IMR-90 (cell line): ENCODE measurements around the gene PADI6. TPM values are rescaled to one million over a fixed set of nuclear protein-coding genes. Genes with fewer than 3 reads are reported as not detected.

Experiments used
- ATAC-seq: fragments of 200-7000 bp; cut with Tn5 transposase; 2 replicates; pipeline ENCODE4 v1.9.1; 2020; ENCODE audit warnings: low read depth, mild to moderate bottlenecking, moderate library complexity
- BruUV-seq: library from RNA; stranded (reverse); fragments of 400-500 nt; replicated peaks from 2 replicates; lab custom pipeline; 2021; lab: Mats Ljungman, UMichigan
- CTCF ChIA-PET: fragments of 300-600 bp; formaldehyde crosslinking; extraction: SDS; loops from one replicate; lab custom pipeline; 2021; ENCODE audit warnings: antibody characterized with exemption; lab: Yijun Ruan, JAX
- POLR2A ChIA-PET: fragments of 300-600 bp; sonication (Branson Sonifier 250); formaldehyde crosslinking; loops from one replicate; lab custom pipeline; 2022; ENCODE audit warnings: antibody characterized with exemption; ENCODE audit not compliant: unreplicated experiment; lab: Charles Lee
- DNase-seq: peaks from one replicate; pipeline ENCODE4 v3.0.0; 2013
- H2AFZ ChIP-seq: replicated peaks from 2 replicates; pipeline ENCODE3; 2013; ENCODE audit warnings: low read length, mild to moderate bottlenecking; ENCODE audit not compliant: poor library complexity
- H2AK5ac ChIP-seq: 2 replicates; pipeline ENCODE4 v1.6.1; 2013; ENCODE audit warnings: low read depth, low read length, inconsistent platforms
- H2AK9ac ChIP-seq: replicated peaks from 2 replicates; pipeline ENCODE3; 2013; ENCODE audit warnings: mild to moderate bottlenecking, low read depth, low read length, moderate library complexity; ENCODE audit not compliant: poor library complexity
- H2BK120ac ChIP-seq: 2 replicates; pipeline ENCODE4 v1.6.1; 2013; ENCODE audit warnings: low read depth, low read length, inconsistent platforms
- H2BK15ac ChIP-seq: 3 replicates; pipeline ENCODE4 v1.6.1; 2013; ENCODE audit warnings: low read depth, low read length, inconsistent platforms
- H2BK20ac ChIP-seq: 2 replicates; pipeline ENCODE4 v1.6.1; 2013; ENCODE audit warnings: low read depth, mild to moderate bottlenecking, inconsistent platforms, low read length, moderate library complexity
- H2BK5ac ChIP-seq: 2 replicates; pipeline ENCODE4 v1.6.1; 2013; ENCODE audit warnings: mild to moderate bottlenecking, low read depth, low read length, inconsistent platforms; ENCODE audit not compliant: poor library complexity, severe bottlenecking
- H3K14ac ChIP-seq: replicated peaks from 2 replicates; pipeline ENCODE4 v1.6.1; 2013; ENCODE audit warnings: low read depth, low read length, inconsistent platforms
- H3K18ac ChIP-seq: 2 replicates; pipeline ENCODE4 v1.6.1; 2013; ENCODE audit warnings: low read depth, low read length, control low read depth
- H3K23ac ChIP-seq: 2 replicates; pipeline ENCODE4 v1.6.1; 2013; ENCODE audit warnings: low read depth, low read length, inconsistent platforms
- H3K27ac ChIP-seq: 2 replicates; pipeline ENCODE4 v1.5.1; 2013; ENCODE audit warnings: mild to moderate bottlenecking, control low read depth, low read length; ENCODE audit not compliant: insufficient read depth
- H3K27me3 ChIP-seq: 2 replicates; pipeline ENCODE4 v1.6.1; 2013; ENCODE audit warnings: low read length; ENCODE audit not compliant: control insufficient read depth, insufficient read depth
- H3K36me3 ChIP-seq: 2 replicates; pipeline ENCODE4 v1.6.1; 2013; ENCODE audit warnings: low read length, mixed read lengths; ENCODE audit not compliant: control insufficient read depth, insufficient read depth
- H3K4ac ChIP-seq: 2 replicates; pipeline ENCODE4 v1.6.1; 2013; ENCODE audit warnings: low read depth, low read length, inconsistent platforms
- H3K4me1 ChIP-seq: 2 replicates; pipeline ENCODE4 v1.6.1; 2013; ENCODE audit warnings: low read length, mixed read lengths; ENCODE audit not compliant: control insufficient read depth, insufficient read depth
- H3K4me2 ChIP-seq: 2 replicates; pipeline ENCODE4 v1.6.1; 2013; ENCODE audit warnings: low read depth, mild to moderate bottlenecking, control low read depth, low read length, moderate library complexity
- H3K4me3 ChIP-seq: 2 replicates; pipeline ENCODE4 v1.5.1; 2013; ENCODE audit warnings: low read depth, mild to moderate bottlenecking, control low read depth, low read length, moderate library complexity; ENCODE audit not compliant: insufficient read depth
- H3K56ac ChIP-seq: 2 replicates; pipeline ENCODE4 v1.6.1; 2013; ENCODE audit warnings: low read length, inconsistent platforms; ENCODE audit not compliant: insufficient read depth; ENCODE audit errors: extremely low read depth
- H3K79me1 ChIP-seq, 2 experiments: 2 replicates each; pipeline ENCODE4 v1.6.1; 2013; ENCODE audit warnings: low read length in 2 of 2, inconsistent platforms in 1 of 2, low read depth in 1 of 2
- H3K9ac ChIP-seq: 2 replicates; pipeline ENCODE4 v1.6.1; 2013; ENCODE audit warnings: low read depth, low read length, control low read depth
- H3K9me1 ChIP-seq: 2 replicates; pipeline ENCODE4 v1.6.1; 2013; ENCODE audit warnings: low read length, inconsistent platforms; ENCODE audit not compliant: insufficient read depth
- H3K9me3 ChIP-seq: 2 replicates; pipeline ENCODE4 v1.6.1; 2013; ENCODE audit warnings: low read length; ENCODE audit not compliant: control insufficient read depth, insufficient read depth
- H4K20me1 ChIP-seq: 2 replicates; pipeline ENCODE4 v1.6.1; 2013; ENCODE audit warnings: low read length, inconsistent platforms; ENCODE audit not compliant: insufficient read depth
- H4K5ac ChIP-seq: 2 replicates; pipeline ENCODE4 v1.6.1; 2013; ENCODE audit warnings: mild to moderate bottlenecking, low read depth, low read length, control low read depth
- H4K8ac ChIP-seq, 2 experiments: 2 replicates each; pipeline ENCODE4 v1.6.1; 2013; ENCODE audit warnings: low read depth in 2 of 2, low read length in 2 of 2, control low read depth in 1 of 2, inconsistent platforms in 1 of 2
- H4K91ac ChIP-seq: 2 replicates; pipeline ENCODE4 v1.6.1; 2013; ENCODE audit warnings: low read depth, low read length, inconsistent platforms; ENCODE audit not compliant: insufficient read depth
- FOS ChIP-seq: fragments of 150-350 bp; IDR thresholded peaks from 2 replicates; pipeline ENCODE4 v1.6.1; 2016; ENCODE audit warnings: low read depth, low read length
- WGBS, 2 experiments: methylation state at CpG; one replicate each; pipeline versions ENCODE4 v1.1.5 to v1.1.7; 2013; ENCODE audit warnings: missing lambda C conversion rate in 2 of 2; ENCODE audit not compliant: insufficient read length in 1 of 2; ENCODE audit errors: extremely low coverage in 2 of 2; 5-methylcytosine and 5-hydroxymethylcytosine counted together
- dilution Hi-C: fragments of 300-500 bp; cut with HindIII; formaldehyde crosslinking; loops from one replicate; pipeline ENCODE4 v1.14.3; 2018; ENCODE audit warnings: low sequenced_read_pairs; ENCODE audit not compliant: unreplicated experiment
- in situ Hi-C: fragments of 300-500 bp; cut with MboI; formaldehyde crosslinking; loops from 3 replicates; pipeline ENCODE4 v1.14.3; 2019; ENCODE audit warnings: low sequenced_read_pairs, inconsistent platforms, mixed read lengths
- intact Hi-C: fragments of 100-400 bp; cut with micrococcal nuclease; formaldehyde crosslinking; loops from 2 replicates; pipeline ENCODE4 v1.10.0; 2022
- polyA plus RNA-seq, 3 experiments: library from polyadenylated mRNA; depleted of rRNA; stranded (reverse); fragments of >200 nt; gene quantifications; 2 replicates each; pipeline ENCODE4 v1.2.3, GENCODE V29; 2012; ENCODE audit warnings: low replicate concordance in 1 of 3
- total RNA-seq: library from RNA; depleted of rRNA; stranded (reverse); fragments of >200 nt; gene quantifications from 2 replicates; pipeline ENCODE4 v1.2.3, GENCODE V29; 2012

PADI6 gene
- total and polyA plus RNA-seq, 2 of the 4 experiments (the other 2 are of a cell fraction), result not detected

DNA sequence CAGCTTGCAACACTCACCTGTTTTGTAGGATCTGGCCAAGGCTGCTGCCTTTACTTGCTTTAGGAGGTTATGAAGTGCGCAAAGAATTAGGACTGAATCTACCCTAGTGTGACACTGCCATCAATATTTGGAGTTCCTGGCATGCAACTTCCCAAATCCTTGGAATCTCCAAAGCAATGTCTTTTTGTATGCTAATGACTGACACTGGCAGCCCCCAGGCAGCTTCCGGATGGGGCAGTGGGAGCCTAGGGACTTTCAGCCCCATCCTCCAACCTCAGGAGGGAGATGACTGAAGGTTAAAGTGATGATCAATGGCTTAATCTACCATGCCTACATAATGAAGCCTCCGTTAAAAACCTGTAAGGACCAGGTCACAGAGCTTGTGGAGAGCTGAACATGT is 62.0 kb downstream of the PADI6 start:
- no peaks in the 10 kb centered on the region for H3K9me3 ChIP-seq
- TF ChIP-seq FOS, result no peak
- H4K91ac ChIP-seq, result no peak overlapping the region
- peaks cover 34% of the 10 kb centered on the region for H3K36me3 ChIP-seq
- H3K27me3 ChIP-seq, result no peaks in the 10 kb centered on the region
- ATAC-seq, result no peak
- H3K4me3 ChIP-seq, result no peak overlapping the region
- no CpG with 5 or more reads among the region's 3 CpGs for WGBS, 2 experiments
- ChIA-PET POLR2A (no interaction called here), CTCF (no interaction called here)
- no peak overlapping the region for H3K14ac ChIP-seq
- H3K56ac ChIP-seq, result no peak overlapping the region
- H3K23ac ChIP-seq, result no peak overlapping the region
- in situ Hi-C loops (no loop called here), intact Hi-C loops (no loop called here), dilution Hi-C loops (no loop called here)
- H2BK120ac ChIP-seq, result no peak overlapping the region
- no peak overlapping the region for H2BK20ac ChIP-seq
- no peak for DNase-seq
- H2AK5ac ChIP-seq, result no peak overlapping the region
- H3K79me1 ChIP-seq, result peaks cover 12 to 58% of the 10 kb centered on the region in 2 experiments
- BruUV-seq, result no TSS peak
- H3K9ac ChIP-seq, result no peak overlapping the region
- H4K20me1 ChIP-seq, result peaks cover 51% of the 10 kb centered on the region
- no peak overlapping the region for H2AFZ ChIP-seq
- peaks cover 7% of the 10 kb centered on the region for H3K4me1 ChIP-seq
- no peak overlapping the region for H2BK15ac ChIP-seq
- H3K27ac ChIP-seq, result no peak overlapping the region
- no peak overlapping the region for H2AK9ac ChIP-seq
- no peak overlapping the region for H3K18ac ChIP-seq
- H2BK5ac ChIP-seq, result no peak overlapping the region
- H3K4ac ChIP-seq, result no peak overlapping the region
- H3K9me1 ChIP-seq, result peaks cover 8% of the 10 kb centered on the region; the same call in 1 of the 2 replicates
- H4K8ac ChIP-seq, result no peak overlapping the region
- H3K4me2 ChIP-seq, result no peak overlapping the region
- H4K5ac ChIP-seq, result no peak overlapping the region
